HG03457 (cell line): ENCODE data around the gene TJP1.
"Not testable (repeated sequence)": the region's sequence is repeated elsewhere in the genome, so short reads cannot be mapped to it uniquely, and the experiment has no call there.

Experiments used
- ATAC-seq: cut with Tn5 transposase; IDR thresholded peaks from one replicate; pipeline ENCODE4 v1.9.1; 2021; ENCODE audit warnings: moderate number of reproducible peaks; ENCODE audit not compliant: unreplicated experiment

Gene TJP1

GRCh38 chr15:29840054-29840453 lies 17.8 kb upstream of the TJP1 start:
- no peak for ATAC-seq

DNA sequence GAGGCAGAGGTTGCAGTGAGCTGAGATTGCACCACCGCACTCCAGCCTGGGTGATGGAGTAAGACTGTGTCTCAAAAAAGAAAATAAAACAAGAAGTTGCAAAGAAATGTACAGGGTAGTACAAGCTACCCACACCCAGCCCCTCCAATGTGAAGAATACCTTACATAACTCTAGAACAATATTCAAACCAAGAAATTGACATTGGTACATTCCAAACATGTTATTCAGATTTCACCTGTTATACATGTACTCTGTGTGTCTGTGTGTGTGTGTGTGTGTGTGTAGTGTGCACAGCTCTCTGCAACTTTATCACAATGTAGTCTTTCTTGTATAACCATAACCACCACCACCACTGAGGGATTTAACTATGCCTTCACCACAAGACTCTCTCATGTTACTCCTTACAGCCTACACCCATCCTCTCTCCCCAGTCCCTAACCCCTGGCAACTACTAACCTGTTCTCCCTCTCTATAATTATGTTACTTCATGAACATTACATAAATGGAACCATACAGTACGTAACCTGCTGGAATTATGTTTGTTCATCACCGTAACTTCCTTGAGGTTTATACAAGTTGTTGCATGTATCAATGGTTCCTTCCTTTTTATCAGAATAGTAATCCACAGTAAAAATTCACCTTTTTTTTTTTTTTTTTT lies 16.2 kb upstream of the TJP1 start:
- no peak for ATAC-seq

GRCh38 chr15:29835301-29835700 lies 13.0 kb upstream of the TJP1 start:
- ATAC-seq = no peak

DNA sequence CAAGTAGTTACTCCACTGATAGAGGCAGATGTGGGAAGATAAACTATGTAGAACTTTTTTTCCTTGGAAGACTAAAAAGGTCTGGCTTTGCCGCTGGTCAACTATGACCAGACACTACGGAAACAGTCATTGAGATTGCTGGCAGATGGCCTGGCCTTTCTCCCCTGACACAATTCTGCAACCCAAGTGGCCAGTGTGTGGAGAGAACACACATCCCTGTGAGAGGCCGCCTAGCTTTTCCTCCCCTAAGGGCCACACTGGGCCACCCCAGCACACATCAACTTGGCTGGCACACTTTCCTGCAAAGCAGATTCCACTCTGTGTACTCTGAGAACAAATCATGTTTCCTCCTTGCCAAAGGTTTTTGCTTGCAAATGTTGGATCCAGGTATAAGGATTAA lies 10.4 kb upstream of the TJP1 start:
- no peak for ATAC-seq

- no peak for ATAC-seq
Measured at GRCh38 chr15:29826908-29827820, 4.9 kb upstream of the TJP1 start.

GRCh38 chr15:29825227-29825626 lies 3.0 kb upstream of the TJP1 start:
- ATAC-seq = no peak

DNA sequence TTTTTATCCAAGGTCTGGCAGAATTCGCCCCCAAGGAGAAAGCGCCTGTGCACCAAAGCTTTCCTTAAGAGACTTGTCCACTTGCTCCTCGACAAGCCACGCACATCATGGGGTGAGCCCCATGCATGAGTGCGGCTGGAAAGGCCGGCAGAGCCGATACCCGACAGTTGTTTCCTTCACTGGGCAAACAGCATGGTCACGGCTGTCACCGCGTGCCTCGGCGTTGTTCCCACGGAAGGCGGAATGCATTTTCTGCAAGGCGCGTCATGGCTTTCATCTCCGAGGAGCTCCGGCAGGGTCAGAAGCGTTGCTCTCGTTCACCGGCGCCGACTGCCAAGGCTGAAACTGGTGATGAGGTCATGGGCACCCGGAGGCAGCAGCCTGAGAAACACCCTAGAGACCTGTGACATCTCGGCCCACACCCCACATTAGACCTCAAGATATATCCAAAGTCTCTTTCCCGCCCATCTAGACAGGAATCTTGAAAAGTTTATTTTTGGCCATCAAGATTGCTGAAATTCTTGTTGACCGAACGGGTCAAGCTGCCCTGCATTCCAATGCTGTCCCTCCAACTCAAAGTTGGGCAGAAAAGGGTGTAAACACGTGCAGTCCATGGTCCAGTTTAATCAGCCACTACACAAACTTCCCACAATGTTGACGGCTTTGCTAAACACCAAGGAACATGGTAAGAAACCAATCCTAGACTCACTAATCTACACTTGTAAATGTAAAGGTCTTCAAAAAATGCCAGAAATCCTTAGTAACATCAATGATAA lies 604 bp upstream of the TJP1 start:
- ATAC-seq = no peak

GRCh38 chr15:29821416-29822099 lies 710 bp downstream of the TJP1 start:
- peak; percentile 65 for ATAC-seq

DNA sequence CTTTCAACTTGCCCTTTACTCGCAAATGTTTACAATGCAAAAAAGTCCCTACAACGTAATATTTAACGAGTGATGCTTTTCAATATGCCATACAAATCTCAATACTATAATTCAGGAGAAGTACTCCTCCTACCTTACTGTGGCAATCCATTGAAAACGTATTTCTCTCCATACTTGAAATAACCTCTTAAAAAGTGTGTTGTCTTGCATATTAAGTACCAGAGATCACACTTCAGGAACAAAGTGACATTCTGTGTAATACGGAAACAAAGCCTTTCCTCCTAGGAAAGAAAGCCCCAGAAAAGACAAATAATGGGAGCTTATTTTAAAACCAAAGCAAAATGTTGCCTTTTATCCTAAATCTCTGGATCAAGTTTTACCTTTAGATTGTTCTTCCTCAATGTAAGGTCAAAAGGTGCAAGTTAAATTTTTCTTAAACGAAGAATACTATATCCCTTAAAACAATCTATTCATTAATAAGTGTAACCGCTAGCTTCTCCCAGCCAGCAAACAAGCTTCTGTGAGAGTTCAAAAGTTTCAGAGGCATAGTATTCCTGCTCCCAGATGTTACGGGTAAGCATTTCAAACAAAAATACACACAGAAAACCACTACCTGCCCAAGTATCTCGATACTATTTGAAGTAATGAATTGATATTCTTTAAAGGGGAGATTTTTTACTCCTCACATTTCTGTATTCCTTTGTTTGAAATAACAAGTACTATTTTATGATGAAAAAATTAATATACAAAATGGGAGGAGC lies 1.7 kb downstream of the TJP1 start:
- ATAC-seq = no peak

DNA sequence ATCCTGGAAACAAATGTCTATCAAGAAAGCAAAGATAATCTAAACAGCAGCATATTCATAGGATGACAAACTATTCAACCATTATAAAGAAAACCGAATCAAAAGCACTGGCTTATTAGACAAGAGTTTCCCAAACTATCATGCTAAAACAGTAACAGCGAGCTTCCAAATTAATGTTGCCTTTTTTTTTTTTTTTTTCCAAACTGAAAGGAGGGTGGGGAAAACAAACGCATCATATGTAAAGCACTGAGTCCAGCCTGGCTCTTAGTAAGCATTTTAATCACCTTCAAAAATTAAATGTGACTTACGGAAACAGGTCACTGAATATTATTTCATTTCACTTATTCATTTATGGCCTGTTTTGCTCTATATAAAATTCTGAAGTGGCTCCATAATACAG lies 2.3 kb downstream of the TJP1 start:
- no peak for ATAC-seq

DNA sequence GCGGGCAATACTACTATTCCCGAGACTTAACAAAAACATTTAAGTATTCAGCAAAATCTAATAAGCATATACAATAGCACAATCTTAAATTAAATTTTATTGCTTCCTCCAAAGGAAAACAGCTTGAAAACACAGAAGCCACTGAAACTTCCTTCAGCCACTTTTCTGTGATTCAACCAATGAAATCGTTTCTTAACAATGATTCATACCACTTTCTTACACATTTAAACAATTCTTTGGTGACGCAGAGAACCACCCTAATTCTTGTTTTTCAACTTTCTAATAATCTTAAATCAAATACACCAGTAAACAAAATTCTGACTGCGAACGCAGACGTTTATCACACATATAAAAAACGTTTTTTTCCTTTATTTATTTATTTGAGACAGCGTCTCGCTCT lies 4.1 kb downstream of the TJP1 start:
- ATAC-seq = no peak

DNA sequence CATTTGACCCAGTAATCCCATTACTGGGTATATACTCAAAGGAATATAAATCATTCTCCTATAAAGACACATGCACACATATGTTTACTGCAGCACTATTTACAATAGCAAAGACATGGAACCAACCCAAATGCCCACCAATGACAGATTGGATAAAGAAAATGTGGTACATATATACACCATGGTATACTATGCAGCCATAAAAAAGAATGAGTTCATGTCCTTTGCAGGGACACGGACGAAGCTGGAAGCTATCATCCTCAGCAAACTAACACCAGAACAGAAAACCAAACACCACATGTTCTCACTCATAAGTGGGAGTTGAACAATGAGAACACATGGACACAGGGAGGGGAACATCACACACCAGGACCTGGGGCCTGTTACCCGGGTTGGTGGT lies 4.8 kb downstream of the TJP1 start:
- ATAC-seq = not testable (repeated sequence)

GRCh38 chr15:29815000-29815710 lies 7.1 kb downstream of the TJP1 start:
- no peak for ATAC-seq

- no peak for ATAC-seq
Measured at GRCh38 chr15:29813009-29813408, 9.3 kb downstream of the TJP1 start.

DNA sequence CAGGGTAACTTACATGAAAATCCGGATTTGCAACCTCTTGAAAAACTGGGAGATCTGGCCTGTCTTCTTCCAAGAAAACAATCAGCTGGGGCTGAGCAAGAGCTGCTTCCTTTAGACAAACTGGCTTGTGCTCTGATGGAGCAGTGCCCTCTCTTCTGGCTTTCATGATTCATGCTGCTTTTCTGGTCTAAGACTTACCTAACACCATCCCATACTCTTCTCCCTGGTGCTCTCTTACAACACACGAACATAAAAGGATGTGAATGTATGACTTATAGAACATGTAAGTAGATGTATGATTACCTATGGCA lies 9.9 kb downstream of the TJP1 start:
- no peak for ATAC-seq

- ATAC-seq = no peak
Measured at GRCh38 chr15:29811691-29812383, 10.4 kb downstream of the TJP1 start.

GRCh38 chr15:29805708-29806104 lies 16.6 kb downstream of the TJP1 start:
- no peak for ATAC-seq

DNA sequence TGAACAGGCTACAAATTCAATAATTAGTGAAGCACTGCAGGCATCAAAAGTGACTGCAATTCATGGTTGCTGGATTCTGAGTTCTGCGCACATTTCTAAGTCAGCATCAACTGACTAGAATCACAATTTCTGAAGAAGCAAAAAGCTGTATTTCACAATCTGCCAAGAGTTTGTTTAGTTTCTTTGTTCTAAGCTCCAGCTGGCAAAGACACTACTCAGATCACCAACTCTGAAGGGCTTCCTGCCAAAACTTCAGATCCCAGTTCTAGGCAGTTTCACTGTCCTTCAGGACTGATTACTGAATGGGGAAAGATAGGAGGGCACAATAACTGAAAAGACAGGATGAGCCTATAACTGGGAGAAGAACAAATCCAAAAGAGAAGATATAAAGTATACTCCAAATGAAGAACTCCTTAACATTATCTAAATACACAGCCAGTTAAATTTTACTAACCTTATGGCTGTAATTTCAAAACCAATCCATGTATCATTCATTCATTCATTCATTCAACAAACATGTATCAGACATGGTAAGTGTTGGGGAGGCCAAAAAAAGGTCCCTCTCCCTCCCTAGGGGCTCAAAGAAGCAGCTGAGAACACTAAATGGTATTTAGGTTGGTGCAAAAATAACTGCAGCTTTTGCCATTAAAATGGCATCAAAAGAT lies 17.1 kb downstream of the TJP1 start:
- ATAC-seq = no peak

DNA sequence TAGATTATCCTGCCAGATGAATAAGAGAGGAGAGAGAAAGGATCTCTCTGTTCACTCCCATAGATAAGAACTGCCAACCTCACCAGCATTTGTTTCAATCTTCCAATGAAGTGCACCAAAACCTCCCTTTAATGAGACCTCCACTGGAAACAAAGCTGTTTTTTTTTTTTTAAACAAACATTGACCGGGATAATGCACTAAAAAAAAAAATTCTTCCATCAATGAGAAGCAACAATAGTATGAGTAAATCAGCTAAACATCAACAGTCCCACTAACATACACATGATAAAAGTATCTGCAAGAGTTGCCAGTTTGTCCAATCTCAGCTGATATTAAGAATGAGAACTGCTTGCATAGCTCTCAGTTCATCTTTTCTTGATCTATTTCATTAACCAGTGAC lies 19.9 kb downstream of the TJP1 start:
- ATAC-seq = no peak
